Spleen (tissue), 7 donors: Measurements from ENCODE around the gene GNPTG.

Source experiments
- CTCF ChIP-seq, 11 experiments: fragments of 200-600 bp in 7 of 11; fragments of 450-650 bp in 4 of 11; sonication (generic) in 4 of 11; IDR thresholded peaks in 8 of 11; conservative IDR thresholded peaks in 3 of 11; 1 replicate in 7 of 11; 2 replicates in 4 of 11; pipeline versions ENCODE4 v1.4.0 to v1.8.0; 2016 to 2021; ENCODE audit warnings: antibody characterized with exemption in 11 of 11, inconsistent platforms in 4 of 11, mild to moderate bottlenecking in 1 of 11
- POLR2A ChIP-seq, 3 donors: fragments of 450-650 bp; IDR thresholded peaks; one replicate each; pipeline ENCODE4 v1.5.1; 2017; ENCODE audit warnings: antibody characterized with exemption in 3 of 3, mild to moderate bottlenecking in 1 of 3
- donor health status: DM: no; HTN: no; CAD: no; lungs with moderate emphysema.
- donor health status: DM: no; HTN: no; CAD: no.
- donor health status: DM: no; HTN: no; CAD: no.

- TF ChIP-seq CTCF (IDR thresholded peaks at IDR 0.05 in 8 of 11, conservative IDR thresholded peaks at IDR 0.05 in 3 of 11) (no peak), POLR2A (IDR thresholded peaks at IDR 0.05) (peak in 2 of 3 donors; percentile 18 to 55)
These were observed 42.5 kb upstream of the GNPTG start, which contains the start of gene UBE2I for GRCh38 chr16:1308977-1309885.
